Measurements from ENCODE around the gene BOK.

DNA sequence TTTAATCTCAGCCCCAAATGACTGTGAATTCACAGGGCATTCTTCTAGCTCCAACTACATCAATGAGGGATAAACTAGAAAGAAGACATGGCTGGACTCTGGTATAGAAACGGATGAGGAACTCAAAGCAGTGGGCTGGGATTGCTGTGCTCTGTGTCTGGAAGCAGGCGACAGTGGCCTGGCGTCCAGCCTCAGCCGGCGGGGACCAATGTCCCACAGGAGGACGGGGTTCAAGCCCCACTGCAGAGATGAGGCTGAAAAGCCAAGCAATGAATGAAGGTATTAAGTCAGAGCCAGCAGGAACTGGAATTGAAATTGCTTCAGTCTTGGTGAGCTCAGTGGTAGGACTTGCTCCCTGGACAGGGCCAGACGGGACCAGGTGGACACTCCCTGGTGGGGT is 24.3 kb upstream of the BOK start:
- TF ChIP-seq POLR2AphosphoS5 (IDR thresholded peaks at IDR 0.05) (no peak), EZH2 (IDR thresholded peaks at IDR 0.05; ENCODE audit: borderline replicate concordance, insufficient read depth, low read length, poor library complexity, severe bottlenecking) (no peak), EP300 (conservative IDR thresholded peaks at IDR 0.05; ENCODE audit: poor library complexity, severe bottlenecking) (no peak), RAD21 (conservative IDR thresholded peaks at IDR 0.05) (no peak), SMC3 (conservative IDR thresholded peaks at IDR 0.05; ENCODE audit: poor library complexity) (no peak)
- TF ChIP-seq, protein P1, sequence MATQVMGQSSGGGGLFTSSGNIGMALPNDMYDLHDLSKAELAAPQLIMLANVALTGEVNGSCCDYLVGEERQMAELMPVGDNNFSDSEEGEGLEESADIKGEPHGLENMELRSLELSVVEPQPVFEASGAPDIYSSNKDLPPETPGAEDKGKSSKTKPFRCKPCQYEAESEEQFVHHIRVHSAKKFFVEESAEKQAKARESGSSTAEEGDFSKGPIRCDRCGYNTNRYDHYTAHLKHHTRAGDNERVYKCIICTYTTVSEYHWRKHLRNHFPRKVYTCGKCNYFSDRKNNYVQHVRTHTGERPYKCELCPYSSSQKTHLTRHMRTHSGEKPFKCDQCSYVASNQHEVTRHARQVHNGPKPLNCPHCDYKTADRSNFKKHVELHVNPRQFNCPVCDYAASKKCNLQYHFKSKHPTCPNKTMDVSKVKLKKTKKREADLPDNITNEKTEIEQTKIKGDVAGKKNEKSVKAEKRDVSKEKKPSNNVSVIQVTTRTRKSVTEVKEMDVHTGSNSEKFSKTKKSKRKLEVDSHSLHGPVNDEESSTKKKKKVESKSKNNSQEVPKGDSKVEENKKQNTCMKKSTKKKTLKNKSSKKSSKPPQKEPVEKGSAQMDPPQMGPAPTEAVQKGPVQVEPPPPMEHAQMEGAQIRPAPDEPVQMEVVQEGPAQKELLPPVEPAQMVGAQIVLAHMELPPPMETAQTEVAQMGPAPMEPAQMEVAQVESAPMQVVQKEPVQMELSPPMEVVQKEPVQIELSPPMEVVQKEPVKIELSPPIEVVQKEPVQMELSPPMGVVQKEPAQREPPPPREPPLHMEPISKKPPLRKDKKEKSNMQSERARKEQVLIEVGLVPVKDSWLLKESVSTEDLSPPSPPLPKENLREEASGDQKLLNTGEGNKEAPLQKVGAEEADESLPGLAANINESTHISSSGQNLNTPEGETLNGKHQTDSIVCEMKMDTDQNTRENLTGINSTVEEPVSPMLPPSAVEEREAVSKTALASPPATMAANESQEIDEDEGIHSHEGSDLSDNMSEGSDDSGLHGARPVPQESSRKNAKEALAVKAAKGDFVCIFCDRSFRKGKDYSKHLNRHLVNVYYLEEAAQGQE (IDR thresholded peaks at IDR 0.05; ENCODE audit: borderline replicate concordance), result no peak
- TF ChIP-seq, protein P2, sequence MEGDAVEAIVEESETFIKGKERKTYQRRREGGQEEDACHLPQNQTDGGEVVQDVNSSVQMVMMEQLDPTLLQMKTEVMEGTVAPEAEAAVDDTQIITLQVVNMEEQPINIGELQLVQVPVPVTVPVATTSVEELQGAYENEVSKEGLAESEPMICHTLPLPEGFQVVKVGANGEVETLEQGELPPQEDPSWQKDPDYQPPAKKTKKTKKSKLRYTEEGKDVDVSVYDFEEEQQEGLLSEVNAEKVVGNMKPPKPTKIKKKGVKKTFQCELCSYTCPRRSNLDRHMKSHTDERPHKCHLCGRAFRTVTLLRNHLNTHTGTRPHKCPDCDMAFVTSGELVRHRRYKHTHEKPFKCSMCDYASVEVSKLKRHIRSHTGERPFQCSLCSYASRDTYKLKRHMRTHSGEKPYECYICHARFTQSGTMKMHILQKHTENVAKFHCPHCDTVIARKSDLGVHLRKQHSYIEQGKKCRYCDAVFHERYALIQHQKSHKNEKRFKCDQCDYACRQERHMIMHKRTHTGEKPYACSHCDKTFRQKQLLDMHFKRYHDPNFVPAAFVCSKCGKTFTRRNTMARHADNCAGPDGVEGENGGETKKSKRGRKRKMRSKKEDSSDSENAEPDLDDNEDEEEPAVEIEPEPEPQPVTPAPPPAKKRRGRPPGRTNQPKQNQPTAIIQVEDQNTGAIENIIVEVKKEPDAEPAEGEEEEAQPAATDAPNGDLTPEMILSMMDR (IDR thresholded peaks at IDR 0.05; ENCODE audit: poor library complexity, severe bottlenecking), result no peak

Data from neural cell (in vitro differentiated cells).